COLO668 (cell line): Measurements from ENCODE around the gene TBC1D22A.
"Not testable (repeated sequence)": the region's sequence is repeated elsewhere in the genome, so short reads cannot be mapped to it uniquely, and the experiment has no call there.

Source experiments
- DNase-seq: peaks from one replicate; lab custom pipeline; 2025; ENCODE audit not compliant: unreplicated experiment; lab: John Stamatoyannopoulos, UW

TBC1D22A gene

DNA sequence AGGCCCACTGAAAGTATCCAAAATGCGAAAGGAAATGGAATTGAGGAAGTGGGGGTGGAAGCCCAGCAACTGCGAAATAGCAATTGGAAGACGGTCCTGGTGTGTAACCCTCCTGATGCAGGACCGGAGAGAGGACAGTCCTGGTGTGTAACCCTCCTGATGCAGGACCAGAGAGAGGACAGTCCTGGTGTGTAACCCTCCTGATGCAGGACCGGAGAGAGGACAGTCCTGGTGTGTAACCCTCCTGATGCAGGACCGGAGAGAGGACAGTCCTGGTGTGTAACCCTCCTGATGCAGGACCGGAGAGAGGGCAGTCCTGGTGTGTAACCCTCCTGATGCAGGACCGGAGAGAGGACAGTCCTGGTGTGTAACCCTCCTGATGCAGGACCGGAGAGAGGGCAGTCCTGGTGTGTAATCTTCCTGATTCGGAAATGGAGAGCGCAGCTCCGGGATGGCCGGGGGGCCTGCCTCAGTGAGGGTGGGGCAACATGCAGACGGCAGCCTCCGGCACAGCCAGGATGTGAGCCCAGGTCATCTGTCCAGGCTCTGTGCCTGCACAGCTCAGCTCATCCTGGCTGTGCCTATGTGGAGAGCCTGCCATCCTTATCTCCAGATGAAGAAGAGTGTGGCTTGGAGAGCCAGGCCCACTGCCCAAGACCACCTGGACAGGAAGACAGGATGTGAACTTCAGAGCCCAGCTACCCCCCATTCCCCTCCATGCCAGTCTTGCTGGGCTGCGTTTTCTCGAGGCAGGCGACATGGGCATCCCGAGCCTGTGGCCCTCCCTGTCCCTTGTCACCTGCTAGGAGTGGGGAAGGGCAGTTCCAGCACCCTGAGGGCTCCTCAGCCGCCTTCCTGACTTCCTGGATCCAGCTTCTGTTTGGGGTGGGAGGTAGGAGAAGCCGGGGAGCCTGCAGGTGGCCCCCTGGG lies 408.3 kb downstream of the TBC1D22A start:
- DNase-seq, result not testable (repeated sequence)

- no peak for DNase-seq
These were observed 409.2 kb downstream of the TBC1D22A start for GRCh38 chr22:47171441-47172221.

DNA sequence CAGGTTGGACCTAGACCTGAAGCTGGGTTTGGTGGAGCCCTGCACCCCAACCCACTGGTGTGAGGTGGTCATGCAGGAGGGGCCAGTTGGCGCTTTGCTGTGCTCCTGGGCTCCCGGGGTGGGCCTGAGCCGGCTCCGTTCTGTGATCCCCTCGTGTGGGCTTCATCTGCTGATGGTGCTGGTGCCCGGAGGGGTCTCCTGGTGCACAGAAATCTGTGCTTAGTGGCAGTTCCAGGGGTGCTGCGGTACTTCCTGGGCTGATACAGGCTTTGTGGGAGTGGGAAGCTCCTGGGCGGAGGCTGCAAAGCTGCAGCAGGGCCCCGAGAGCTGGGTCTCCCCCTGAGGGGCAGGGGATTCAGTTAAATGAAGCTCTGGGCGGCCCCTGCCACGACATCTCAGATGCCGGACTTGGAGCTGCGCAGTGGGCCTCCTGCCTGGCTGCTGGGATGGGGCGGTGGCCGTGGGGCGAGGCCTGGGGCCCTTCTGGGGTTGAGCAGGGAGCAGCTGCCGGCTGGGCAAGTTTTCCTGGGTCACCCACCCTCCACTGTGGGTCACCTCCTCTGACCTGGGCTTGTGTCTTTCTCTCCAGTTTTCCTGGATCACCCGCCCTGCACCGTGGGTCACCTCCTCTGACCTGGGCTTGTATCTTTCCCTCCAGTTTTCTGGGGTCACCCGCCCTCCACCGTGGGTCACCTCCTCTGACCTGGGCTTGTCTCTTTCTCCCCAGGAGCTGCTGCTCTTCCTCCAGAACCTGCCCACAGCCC lies 410.5 kb downstream of the TBC1D22A start:
- no peak for DNase-seq

GRCh38 chr22:47173535-47174021 lies 411.1 kb downstream of the TBC1D22A start:
- DNase-seq, result no peak

DNA sequence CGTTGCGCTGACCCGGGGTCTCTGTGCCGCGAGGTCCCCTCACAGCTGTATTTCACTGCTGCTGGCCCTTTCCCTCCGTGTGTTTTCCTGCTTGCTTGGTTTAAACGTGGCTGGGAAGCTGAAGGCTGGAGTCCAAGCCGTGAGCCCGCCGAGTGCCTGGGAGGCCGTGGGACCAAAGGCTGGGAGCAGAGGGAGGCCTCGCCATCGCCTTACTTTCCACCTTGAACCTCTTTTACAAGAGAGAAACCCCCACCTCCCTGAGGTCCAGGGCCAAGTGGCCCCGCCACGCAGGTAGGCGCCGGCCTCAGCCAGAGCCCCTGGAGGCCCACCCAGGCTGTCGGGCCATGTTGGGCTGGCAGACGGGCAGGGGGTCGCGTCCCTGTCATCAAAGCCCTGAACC lies 411.6 kb downstream of the TBC1D22A start:
- DNase-seq, result no peak

DNA sequence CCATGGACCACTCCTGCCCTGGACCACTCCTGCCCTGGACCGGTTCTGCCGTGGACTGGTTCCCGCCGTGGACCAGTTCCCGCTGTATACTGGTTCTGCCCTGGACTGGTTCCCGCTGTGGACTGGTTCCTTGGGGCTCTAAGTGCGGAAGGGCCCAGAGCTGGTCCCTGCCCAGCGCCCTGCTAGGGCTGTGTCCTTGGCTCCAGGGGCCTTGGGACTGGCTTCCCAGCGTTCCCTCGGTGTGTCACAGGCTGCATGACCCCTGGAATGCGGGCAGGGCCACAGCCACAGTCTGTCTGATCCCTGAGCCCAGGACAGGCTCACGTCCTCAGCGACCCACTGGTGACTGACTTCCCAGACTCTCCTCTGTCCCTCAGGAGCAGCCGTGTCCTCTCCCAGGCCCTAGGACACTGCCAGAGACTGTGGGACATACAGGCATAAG lies 412.2 kb downstream of the TBC1D22A start:
- no peak for DNase-seq

DNA sequence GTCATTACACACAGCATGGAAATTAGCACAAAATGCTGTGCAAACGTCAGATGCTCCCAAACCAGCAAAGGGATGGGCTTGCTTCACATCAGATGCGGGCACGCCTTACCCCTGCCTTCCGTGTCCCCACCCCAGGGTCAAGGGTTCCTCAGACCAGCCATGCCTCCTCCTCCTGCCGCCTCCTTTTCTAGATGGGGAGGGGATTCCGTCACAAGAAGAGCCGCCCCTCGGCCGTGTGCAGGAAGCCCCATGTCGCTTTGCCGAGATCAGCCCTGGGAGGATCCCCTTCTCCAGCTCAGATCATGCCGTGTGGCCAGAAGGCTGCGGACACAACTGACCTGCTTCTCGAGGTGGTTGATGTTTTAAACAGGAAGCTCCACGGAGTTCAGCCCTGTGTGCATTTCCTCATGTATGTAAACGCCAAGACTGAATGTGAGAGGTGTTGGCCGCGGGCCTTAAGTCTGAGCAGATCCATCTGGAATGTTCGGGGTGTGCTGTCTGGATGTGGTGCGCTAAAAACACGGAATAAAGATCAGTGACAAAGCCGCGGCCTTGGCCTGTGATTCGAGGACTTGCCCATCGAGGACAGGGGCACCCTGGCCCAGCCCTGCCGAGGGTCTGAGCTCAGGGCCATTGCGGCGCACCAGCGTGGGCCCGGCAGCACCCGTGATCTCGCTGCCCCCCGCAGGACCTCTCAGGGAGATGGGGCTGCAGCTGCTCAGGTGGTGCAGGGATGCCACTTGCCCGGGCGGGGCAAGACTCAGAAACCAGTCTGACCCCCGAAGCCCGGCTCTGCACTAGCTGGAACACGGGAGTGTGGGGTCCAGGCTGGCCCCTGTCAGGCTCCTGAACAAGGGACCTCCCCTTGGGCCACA lies 412.9 kb downstream of the TBC1D22A start:
- no peak for DNase-seq

DNA sequence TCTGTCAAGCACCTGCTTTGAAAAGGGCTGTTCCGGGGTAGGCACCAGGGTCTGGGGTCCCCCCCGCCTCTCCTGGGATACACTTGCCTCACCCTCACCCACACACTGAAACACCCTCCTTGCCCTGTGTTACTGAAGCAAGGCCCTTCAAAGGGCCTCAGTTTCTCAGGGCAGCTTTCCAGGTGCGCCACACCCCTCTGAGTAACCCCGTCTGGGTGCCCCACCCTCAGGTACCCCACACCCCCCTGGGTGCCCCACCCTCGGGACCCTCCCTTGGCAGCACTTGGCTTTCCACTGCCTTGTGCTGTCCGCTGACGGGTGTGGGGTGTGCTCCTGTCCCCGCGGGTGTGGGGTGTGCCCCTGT lies 413.6 kb downstream of the TBC1D22A start:
- no peak for DNase-seq

- no peak for DNase-seq
These were observed 414.3 kb downstream of the TBC1D22A start for GRCh38 chr22:47176573-47177333.

- no peak for DNase-seq
These were observed 414.9 kb downstream of the TBC1D22A start for GRCh38 chr22:47177334-47177815.

DNA sequence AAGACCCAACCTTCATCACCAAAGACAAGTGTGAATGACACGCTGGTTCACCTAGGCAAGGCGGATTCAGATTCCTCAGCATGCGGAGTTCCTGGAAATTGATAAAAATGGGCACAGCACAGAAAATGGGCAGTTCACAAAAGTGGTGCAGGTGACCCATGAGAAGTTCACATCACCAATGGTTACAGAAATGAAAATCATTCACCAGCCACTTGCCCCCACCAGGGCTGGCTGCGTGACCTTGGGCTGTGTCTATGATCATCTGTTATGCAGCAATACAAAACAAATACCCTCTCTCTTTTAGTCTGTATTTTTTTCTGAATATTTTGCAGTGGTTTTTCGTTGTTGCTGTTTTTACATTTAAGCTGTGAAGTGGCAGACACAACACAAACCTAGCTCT lies 415.9 kb downstream of the TBC1D22A start:
- no peak for DNase-seq

- DNase-seq, result no peak
These were observed 418.3 kb downstream of the TBC1D22A start for GRCh38 chr22:47180796-47181195.

- no peak for DNase-seq
These were observed 424.9 kb downstream of the TBC1D22A start for GRCh38 chr22:47187176-47187957.

DNA sequence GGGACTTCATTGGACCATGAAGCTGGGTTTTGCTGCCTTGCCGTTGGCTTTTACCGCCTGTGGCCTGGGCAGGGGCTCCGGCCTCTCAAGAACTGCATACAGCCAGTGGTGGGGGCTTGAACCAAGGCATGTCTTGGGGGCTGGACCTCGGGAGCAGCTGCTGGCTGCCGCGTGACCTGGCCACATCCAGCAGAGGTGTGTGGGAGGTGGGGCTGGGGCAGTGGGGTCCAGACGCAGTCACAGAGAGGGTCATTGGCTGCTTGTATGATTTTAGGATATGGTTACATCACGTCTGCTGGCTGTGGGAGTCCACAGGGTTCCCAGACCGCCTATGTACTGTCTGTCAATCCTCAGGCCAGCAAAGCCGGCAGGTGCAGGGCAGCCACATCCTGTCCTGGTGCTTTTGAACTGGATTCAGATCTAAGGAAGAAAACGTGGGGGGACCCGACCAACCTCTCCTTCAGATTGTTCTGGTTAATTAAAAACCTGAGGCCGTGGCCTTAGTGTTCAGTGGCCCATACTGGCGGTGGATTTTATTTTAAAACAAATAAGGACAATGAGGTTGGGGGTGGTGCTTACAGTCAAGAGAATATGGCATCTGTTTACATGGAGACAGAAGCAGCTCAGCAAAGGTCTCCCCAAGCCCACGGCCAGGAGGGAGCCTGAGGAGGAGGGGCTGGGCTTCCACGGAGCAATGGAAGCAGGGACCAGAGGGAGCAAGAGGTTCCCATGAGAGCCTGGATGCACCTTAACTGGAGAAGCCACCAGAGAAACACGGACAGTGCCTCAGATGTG lies 426.0 kb downstream of the TBC1D22A start:
- peak; percentile 78 for DNase-seq

DNA sequence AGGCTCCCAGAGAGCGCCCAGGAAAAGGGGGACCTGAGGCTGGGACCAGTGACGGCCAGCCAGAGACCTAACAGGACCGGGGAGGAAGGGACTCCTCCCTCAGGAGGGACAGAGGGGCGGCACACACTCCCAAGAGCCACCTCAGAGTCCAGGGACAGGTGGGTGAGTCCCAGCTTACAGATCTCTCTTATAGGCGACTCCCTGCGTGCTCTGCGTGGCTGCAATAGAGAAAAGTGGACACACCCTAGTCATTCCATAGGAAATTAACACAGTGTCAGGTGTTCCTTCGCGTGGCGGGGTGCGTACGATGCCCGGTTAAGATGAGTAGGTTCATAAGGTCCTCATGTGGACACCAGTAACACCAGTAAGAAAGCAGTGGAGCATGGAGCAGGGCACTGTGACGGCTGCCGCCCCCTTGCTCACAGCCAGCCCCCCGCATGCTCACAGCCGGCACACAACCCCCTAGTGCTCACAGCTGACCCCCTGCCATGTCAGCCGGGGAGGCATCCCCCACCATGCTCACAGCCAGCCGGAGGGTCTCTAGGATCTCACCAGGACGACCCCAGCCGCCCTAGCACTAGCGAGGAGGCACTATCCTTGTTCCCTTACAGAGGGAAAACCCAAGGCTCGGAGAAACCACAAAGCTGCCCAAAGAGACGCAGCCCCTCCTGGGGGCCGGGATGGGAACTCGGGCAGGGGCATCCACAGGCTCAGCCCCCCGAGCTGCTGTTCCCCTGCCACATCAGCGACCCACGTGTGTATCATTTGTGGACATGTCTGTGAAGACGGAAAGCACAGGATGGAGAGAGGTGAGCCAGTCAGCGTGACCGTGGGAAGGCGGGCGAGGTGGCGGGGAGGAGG lies 426.8 kb downstream of the TBC1D22A start:
- peak; percentile 40 for DNase-seq

DNA sequence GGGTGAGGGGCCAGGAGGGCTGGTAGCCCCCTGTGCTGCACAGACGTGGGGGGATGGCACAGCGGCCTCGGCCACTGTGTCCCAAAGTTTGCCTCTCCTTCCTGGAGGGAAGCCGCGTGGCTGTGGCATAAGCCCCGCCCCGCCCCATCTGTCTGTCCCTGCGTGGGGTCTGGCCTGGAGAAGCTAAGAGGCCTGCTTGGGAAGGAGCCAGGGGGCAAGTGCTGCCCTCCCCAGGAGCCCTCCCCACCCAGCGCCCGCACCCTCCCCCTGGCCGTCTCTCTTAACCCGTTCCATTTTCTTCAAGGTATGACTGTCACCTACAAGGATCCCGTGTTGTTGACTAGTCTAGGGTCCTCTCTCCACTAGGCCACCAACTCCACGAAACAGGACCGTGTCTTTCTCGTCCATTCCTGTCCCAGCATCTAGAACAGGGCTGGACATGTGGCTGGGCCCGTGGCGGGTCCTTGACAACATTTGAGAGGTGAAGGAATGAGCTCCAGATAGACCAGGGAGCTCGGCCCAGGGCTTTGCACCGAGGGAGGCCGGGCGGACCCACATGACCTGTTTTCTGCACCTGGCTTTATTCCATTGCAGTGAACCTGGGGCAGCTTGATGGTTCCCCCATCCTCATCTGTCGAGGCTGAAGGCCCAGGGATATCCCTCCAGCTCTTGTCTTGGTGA lies 428.0 kb downstream of the TBC1D22A start:
- no peak for DNase-seq
